NK-92 (cell line): ENCODE data around the gene ZNF622.
"Not testable (repeated sequence)": the region's sequence is repeated elsewhere in the genome, so short reads cannot be mapped to it uniquely, and the experiment has no call there.

Experiments
- DNase-seq: peaks from one replicate; lab custom pipeline; 2025; ENCODE audit not compliant: unreplicated experiment; lab: John Stamatoyannopoulos, UW

The ZNF622 gene

GRCh38 chr5:16480821-16481538 is 15.4 kb upstream of the ZNF622 start:
- no peak for DNase-seq

DNA sequence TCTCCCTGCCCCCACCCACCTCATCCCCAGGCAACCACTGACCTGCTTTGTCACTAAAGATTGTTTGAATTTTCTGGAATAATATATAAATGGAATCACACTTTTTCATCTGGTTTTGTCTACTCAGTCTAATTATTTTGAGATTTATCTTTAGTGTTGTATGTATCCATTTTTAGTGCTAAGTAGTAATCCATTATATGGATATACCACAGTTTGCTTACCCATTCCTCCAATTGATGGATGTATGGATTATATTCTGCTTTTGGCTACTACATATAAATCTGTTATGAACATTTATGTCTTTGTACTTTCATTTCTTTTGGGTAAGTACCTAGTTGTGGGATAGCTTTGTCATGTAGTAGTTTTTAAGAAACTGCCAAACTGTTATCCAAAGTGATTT is 14.5 kb upstream of the ZNF622 start:
- DNase-seq: no peak

GRCh38 chr5:16477541-16477940 is 11.9 kb upstream of the ZNF622 start:
- DNase-seq: no peak

- DNase-seq: not testable (repeated sequence)
Observed at GRCh38 chr5:16476417-16476816, 10.8 kb upstream of the ZNF622 start.

DNA sequence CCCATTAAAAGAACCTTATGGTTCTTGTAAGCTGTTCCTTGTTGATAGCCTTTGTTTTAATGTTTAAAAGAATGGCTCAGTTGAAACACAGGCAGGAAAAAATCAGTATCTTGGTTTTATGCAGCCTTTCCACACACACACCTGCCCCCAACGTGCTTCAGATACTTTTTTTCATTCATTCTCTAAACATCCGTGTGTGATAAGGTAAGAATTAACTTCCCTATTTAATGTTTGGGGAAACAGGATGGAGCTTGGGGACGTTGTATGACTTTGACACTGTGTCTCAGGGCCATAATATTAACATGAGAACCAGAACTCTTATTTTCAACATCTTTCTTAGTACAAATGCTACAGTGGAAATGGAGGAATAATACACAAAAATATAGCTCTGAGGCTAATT is 5.8 kb upstream of the ZNF622 start:
- DNase-seq: no peak

DNA sequence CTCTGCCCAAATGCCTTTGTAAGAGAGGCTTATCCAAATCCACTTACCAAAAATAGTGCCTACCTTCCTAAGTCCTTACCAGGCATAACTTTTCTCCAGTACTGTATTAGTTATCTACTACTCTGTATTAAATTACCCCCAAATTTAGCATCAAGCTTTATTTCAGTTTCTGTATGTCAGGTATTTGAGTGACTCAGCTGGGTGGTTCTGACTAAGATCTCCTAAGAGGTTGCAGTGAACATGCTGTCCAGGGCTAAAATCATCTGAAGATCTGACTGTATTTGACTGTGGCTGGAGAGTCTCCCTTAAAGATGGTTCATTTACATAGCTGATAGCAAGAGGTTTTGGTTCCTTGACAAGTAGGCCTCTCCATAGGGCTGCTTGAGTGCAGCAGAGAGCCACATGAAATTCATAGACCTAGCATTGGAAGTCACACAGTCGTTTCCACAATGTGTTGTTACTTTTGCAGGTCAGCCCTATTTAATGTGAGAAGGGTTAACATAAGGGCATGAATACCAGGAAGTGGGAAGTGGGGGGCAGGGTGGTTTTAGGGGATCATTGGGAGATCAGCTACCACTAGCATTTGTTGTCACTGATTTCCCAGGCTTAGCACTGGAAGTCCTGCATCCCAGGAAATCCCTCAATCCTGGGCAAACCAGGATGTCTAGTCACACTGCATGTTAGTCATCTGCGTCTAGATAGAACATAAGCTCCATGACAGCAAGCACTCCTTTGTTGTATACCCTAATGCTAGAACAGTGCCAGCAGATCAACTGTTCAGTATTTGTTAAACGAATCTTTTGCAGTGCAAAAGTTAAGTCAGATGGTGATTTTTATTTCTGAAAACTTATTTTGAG is 2.0 kb upstream of the ZNF622 start:
- DNase-seq: no peak

- no peak for DNase-seq
Observed at GRCh38 chr5:16464664-16465543, 696 bp downstream of the ZNF622 start.

GRCh38 chr5:16464231-16464630 is 1.4 kb downstream of the ZNF622 start:
- DNase-seq: no peak

- DNase-seq: no peak
Observed at GRCh38 chr5:16461782-16462181, 3.8 kb downstream of the ZNF622 start.

- DNase-seq: no peak
Observed at GRCh38 chr5:16461026-16461425, 4.6 kb downstream of the ZNF622 start.

DNA sequence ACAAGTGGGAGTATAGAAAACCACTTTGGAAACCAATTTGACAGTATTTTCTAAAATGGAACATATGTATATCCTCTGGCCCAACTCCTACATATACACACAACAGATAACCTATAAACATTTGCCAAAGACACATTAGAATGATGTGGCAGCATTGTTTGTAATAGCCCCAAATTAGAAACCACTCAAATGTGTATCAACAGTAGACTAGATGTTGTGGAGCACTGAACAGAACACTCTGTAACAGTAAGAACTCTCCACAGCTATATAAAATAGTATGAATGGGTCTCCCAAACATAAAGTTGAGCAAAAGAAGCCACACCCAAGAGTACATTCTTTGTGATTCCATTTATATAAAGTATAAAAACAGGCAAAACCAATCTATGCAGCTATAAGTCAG is 6.1 kb downstream of the ZNF622 start:
- no peak for DNase-seq

- no peak for DNase-seq
Observed at GRCh38 chr5:16457853-16458252, 7.7 kb downstream of the ZNF622 start.

DNA sequence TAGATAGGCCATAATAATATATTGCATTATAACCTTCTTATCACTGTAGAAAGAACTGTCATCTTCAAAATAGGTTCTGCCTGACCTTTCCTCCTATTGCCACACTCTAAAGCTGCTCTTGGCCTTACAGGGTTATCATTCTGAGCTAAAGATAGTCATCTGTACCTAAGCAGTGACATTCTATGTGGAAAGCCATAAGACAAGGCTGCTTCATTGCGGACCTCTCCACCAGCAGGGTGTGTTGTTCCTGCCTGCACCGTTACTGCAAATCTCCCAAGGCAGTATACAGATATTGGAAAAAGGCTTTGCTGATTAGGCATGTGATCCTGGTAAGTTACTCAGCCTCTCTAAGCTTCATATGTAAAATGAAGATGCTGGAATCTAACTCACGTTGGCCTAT is 8.1 kb downstream of the ZNF622 start:
- DNase-seq: no peak

- no peak for DNase-seq
Observed at GRCh38 chr5:16456103-16456832, 9.3 kb downstream of the ZNF622 start.

GRCh38 chr5:16455668-16456067 is 9.9 kb downstream of the ZNF622 start:
- DNase-seq: no peak

- no peak for DNase-seq
Observed at GRCh38 chr5:16454686-16455085, 10.9 kb downstream of the ZNF622 start.

- no peak for DNase-seq
Observed at GRCh38 chr5:16453609-16454008, 12.0 kb downstream of the ZNF622 start.

- no peak for DNase-seq
Observed at GRCh38 chr5:16450163-16450562, 15.4 kb downstream of the ZNF622 start.

- no peak for DNase-seq
Observed at GRCh38 chr5:16446993-16447392, 18.6 kb downstream of the ZNF622 start.

- DNase-seq: no peak
Observed at GRCh38 chr5:16437977-16438376, 27.6 kb downstream of the ZNF622 start.
